GM12872 (cell line): Measurements from ENCODE around the gene ZDHHC20.

ENCODE experiments used
- CTCF ChIP-seq: IDR thresholded peaks from 3 replicates; pipeline ENCODE4 v1.5.1; 2011; ENCODE audit warnings: low read depth, mild to moderate bottlenecking, low read length, moderate library complexity; ENCODE audit not compliant: insufficient read depth

ZDHHC20 gene

GRCh38 chr13:21436582-21436981 is 22.5 kb downstream of the ZDHHC20 start:
- no peak for TF ChIP-seq CTCF

DNA sequence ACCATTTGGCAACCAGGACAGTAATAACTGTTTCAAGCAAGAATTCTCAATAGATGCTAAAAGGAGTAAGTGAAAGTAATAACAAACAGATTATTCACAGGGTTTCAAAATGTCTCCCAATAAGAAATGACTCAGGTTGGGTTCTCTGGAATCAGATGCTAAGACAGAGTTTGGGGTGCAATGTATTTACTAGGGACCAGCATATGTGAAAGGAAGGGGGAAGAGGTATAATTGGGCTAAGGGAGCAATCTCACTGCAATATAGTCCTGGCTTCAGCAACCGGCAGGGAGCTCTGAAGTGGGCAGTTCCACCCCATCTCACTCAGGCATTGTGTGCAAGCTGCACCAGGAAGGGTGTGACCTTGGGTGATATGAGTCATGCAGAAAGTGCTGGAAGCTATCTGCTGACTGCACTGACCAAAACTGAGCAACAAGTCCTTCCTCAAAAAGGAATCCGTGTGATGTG is 23.4 kb downstream of the ZDHHC20 start:
- TF ChIP-seq CTCF = no peak

GRCh38 chr13:21435231-21435630 is 23.9 kb downstream of the ZDHHC20 start:
- no peak for TF ChIP-seq CTCF

GRCh38 chr13:21434588-21434987 is 24.5 kb downstream of the ZDHHC20 start:
- no peak for TF ChIP-seq CTCF

DNA sequence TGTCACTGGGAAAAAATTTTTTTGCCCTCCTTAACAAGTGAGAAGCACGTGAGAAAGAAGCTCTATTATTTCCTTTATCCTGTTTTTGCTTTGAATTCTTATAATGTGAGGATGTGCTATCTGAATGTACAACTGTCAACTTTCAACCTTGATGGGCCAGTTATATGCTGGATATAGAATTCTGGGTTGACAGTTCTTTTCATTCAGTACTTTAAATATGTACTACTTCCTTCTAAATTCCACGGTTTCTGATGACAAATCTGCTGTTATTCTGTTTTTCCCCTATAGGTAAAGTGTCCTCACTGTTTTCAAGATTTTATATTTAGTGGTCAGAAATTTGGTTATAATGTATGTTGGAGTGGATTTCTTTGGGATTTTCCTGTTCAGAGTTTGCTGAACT is 29.9 kb downstream of the ZDHHC20 start:
- no peak for TF ChIP-seq CTCF

DNA sequence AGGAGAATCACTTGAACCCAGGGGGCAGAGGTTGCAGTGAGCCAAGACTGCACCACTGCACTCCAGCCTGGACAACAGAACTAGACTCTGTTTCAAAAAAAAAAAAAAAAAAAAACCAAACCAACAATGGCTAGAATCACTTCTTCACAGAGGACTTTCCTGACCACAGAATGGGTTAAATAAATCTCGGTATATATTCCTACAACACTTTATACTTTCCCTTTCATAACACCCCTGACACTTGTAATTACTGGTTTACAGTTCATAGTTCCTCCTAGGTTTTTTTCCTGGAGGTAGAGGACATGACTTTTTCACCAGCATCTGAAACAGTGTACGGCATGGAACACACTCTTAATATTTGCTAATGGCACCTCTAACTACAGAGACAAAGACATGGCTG is 31.4 kb downstream of the ZDHHC20 start:
- TF ChIP-seq CTCF = no peak

- no peak for TF ChIP-seq CTCF
Measured at GRCh38 chr13:21426238-21426637, 32.9 kb downstream of the ZDHHC20 start.

DNA sequence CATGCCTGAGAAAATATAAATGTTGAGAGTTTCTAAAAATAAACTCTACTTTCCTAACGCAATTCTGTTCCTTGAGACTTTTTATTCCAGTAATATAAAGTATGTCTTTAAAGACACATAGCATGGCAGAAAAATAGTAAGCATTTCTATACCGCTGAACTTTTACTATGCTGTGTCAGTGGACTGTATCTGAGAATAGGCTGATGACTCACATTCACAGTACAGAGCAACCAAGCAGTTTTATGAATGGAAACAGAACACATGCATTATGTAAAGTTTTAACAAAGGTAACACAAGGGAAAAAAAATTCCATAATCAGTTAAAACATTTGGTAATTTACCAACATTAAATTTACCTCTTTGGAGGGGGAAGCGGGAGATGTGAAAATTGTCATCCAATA is 38.4 kb downstream of the ZDHHC20 start:
- TF ChIP-seq CTCF = no peak
